Measurements from ENCODE around the gene TSHZ2.
"Not testable (repeated sequence)": the region's sequence is repeated elsewhere in the genome, so short reads cannot be mapped to it uniquely, and the experiment has no call there.

The TSHZ2 gene

GRCh38 chr20:53296451-53297153, 324.4 kb downstream of the TSHZ2 start:
- DNase-seq: no peak

- DNase-seq: no peak
Measured at GRCh38 chr20:53297154-53297529, 325.0 kb downstream of the TSHZ2 start.

- DNase-seq: no peak
Measured at GRCh38 chr20:53298260-53298659, 326.1 kb downstream of the TSHZ2 start.

- DNase-seq: no peak
Measured at GRCh38 chr20:53298911-53299310, 326.8 kb downstream of the TSHZ2 start.

- DNase-seq: no peak
Measured at GRCh38 chr20:53299831-53300230, 327.7 kb downstream of the TSHZ2 start.

- no peak for DNase-seq
Measured at GRCh38 chr20:53301869-53302268, 329.7 kb downstream of the TSHZ2 start.

GRCh38 chr20:53302695-53303412, 330.7 kb downstream of the TSHZ2 start:
- DNase-seq: no peak

- no peak for DNase-seq
Measured at GRCh38 chr20:53303413-53303760, 331.2 kb downstream of the TSHZ2 start.

- DNase-seq: no peak
Measured at GRCh38 chr20:53304146-53304545, 332.0 kb downstream of the TSHZ2 start.

GRCh38 chr20:53306192-53306805, 334.1 kb downstream of the TSHZ2 start:
- no peak for DNase-seq

- DNase-seq: no peak
Measured at GRCh38 chr20:53307964-53308597, 335.9 kb downstream of the TSHZ2 start.

GRCh38 chr20:53309515-53309914, 337.4 kb downstream of the TSHZ2 start:
- no peak for DNase-seq

GRCh38 chr20:53312957-53313356, 340.8 kb downstream of the TSHZ2 start:
- DNase-seq: no peak

- no peak for DNase-seq
Measured at GRCh38 chr20:53316206-53316937, 344.2 kb downstream of the TSHZ2 start.

GRCh38 chr20:53319200-53319599, 347.0 kb downstream of the TSHZ2 start:
- no peak for DNase-seq

GRCh38 chr20:53319716-53320115, 347.6 kb downstream of the TSHZ2 start:
- no peak for DNase-seq

- DNase-seq: no peak
Measured at GRCh38 chr20:53320701-53321100, 348.5 kb downstream of the TSHZ2 start.

- DNase-seq: no peak
Measured at GRCh38 chr20:53321596-53321995, 349.4 kb downstream of the TSHZ2 start.

GRCh38 chr20:53322651-53323050, 350.5 kb downstream of the TSHZ2 start:
- DNase-seq: no peak

GRCh38 chr20:53323460-53323859, 351.3 kb downstream of the TSHZ2 start:
- DNase-seq: not testable (repeated sequence)

GRCh38 chr20:53324816-53325215, 352.7 kb downstream of the TSHZ2 start:
- no peak for DNase-seq

- DNase-seq: no peak
Measured at GRCh38 chr20:53328961-53329360, 356.8 kb downstream of the TSHZ2 start.

GRCh38 chr20:53329781-53330180, 357.6 kb downstream of the TSHZ2 start:
- DNase-seq: no peak

Measured in SHP77 (cell line).